GM12801 (cell line): ENCODE data around the gene BICRA.

ENCODE experiments used
- TF ChIP-seq, protein P1 (sequence below): IDR thresholded peaks from one replicate; pipeline ENCODE4 v1.5.1; 2011; ENCODE audit warnings: control low read depth; ENCODE audit not compliant: insufficient read length; ENCODE audit errors: extremely low read depth

BICRA gene

DNA sequence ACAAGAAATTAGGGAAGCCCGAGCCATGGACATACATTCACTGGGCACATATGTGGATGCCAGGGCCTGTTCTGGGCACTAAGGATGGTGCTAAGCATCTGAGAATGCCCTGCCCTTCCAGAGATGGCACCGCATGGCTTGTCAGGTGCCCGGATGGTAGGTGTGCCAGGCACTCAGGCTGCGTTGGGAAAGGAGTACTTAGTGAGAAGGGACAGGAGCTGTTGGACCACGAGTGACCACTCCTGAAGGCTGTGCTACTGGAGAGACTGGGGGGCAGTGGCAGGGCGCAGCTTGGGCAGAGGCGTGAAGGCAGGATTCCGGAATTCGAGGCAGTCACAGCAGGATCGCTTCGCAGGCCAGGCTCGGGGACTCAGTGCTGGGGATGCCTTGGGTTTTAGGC, 66.3 kb downstream of the BICRA start:
- TF ChIP-seq, protein P1, sequence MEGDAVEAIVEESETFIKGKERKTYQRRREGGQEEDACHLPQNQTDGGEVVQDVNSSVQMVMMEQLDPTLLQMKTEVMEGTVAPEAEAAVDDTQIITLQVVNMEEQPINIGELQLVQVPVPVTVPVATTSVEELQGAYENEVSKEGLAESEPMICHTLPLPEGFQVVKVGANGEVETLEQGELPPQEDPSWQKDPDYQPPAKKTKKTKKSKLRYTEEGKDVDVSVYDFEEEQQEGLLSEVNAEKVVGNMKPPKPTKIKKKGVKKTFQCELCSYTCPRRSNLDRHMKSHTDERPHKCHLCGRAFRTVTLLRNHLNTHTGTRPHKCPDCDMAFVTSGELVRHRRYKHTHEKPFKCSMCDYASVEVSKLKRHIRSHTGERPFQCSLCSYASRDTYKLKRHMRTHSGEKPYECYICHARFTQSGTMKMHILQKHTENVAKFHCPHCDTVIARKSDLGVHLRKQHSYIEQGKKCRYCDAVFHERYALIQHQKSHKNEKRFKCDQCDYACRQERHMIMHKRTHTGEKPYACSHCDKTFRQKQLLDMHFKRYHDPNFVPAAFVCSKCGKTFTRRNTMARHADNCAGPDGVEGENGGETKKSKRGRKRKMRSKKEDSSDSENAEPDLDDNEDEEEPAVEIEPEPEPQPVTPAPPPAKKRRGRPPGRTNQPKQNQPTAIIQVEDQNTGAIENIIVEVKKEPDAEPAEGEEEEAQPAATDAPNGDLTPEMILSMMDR: no peak

DNA sequence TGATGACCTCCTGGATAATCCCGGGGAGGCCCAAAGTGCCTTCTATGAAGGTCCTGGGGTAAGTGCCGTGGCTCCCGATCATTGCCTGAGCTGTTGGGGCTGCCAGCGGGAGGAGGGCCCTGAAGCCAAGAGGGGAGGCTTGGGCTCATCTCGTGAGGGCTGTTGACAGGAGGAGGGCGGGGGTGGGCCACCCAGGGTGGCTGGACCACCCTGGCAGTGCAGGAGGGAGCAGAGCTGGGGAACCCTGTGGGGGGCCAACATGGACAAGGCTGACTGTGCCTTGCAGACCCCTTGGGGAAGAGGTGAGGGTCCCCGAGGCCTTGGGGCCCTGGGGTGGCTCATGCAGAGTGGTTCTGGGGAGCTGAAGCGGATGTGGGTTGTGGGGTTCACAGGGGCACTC, 66.9 kb downstream of the BICRA start:
- TF ChIP-seq, protein P1: no peak

DNA sequence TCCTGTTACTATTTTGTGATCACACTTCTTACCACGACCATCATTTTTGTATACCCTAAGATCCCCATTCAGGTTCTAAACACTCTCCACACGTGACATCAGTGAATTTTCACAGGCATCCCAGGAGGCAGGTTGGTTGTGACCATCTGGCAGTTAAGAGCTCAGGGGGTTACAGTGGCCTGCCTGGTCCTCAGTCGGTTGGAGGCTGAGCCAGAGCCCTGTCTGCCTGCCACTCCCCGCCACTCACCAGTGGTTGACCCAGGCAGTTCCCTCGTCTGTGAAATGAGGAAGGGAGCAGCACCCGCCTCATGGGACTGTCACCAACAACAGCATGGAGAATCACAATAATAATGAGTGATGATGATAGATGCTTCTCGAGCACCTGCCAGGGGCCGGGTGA, 67.9 kb downstream of the BICRA start:
- TF ChIP-seq, protein P1: no peak

DNA sequence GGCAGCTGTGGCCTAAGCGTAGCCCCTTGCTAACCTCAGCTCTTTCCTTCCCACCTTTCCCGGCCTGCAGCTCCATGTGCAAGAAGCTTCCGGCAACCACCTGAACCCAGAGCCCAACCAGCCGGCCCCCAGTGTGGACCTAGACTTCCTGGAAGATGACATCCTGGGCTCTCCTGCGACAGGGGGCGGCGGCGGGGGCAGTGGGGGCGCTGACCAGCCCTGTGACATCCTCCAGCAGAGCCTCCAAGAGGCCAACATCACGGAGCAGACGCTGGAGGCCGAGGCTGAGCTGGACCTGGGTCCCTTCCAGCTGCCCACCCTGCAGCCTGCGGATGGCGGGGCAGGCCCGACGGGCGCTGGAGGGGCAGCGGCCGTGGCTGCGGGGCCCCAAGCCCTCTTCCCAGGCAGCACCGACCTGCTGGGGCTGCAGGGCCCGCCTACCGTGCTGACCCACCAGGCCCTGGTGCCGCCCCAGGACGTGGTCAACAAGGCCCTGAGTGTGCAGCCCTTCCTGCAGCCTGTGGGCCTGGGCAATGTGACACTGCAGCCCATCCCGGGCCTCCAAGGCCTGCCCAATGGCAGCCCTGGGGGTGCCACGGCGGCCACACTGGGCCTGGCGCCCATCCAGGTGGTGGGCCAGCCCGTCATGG, 70.4 kb downstream of the BICRA start:
- TF ChIP-seq, protein P1: no peak

DNA sequence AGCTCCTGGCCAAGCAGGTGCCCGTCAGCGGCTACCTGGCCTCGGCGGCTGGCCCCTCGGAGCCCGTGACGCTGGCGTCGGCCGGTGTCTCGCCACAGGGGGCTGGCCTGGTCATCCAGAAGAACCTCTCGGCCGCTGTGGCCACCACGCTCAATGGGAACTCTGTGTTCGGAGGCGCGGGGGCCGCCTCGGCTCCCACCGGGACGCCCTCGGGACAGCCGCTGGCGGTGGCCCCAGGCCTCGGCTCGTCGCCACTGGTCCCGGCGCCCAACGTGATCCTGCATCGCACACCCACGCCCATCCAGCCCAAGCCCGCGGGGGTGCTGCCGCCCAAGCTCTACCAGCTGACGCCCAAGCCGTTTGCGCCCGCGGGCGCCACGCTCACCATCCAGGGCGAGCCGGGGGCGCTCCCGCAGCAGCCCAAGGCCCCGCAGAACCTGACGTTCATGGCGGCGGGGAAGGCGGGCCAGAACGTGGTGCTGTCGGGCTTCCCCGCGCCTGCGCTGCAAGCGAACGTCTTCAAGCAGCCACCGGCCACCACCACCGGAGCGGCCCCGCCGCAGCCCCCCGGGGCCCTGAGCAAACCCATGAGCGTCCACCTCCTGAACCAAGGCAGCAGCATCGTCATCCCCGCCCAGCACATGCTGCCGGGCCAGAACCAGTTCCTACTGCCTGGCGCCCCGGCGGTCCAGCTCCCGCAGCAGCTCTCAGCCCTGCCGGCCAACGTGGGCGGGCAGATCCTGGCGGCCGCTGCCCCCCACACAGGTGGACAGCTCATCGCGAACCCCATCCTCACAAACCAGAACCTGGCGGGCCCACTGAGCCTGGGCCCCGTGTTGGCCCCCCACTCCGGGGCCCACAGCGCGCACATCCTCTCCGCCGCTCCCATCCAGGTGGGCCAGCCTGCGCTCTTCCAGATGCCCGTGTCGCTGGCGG, 71.3 kb downstream of the BICRA start:
- TF ChIP-seq, protein P1: no peak

DNA sequence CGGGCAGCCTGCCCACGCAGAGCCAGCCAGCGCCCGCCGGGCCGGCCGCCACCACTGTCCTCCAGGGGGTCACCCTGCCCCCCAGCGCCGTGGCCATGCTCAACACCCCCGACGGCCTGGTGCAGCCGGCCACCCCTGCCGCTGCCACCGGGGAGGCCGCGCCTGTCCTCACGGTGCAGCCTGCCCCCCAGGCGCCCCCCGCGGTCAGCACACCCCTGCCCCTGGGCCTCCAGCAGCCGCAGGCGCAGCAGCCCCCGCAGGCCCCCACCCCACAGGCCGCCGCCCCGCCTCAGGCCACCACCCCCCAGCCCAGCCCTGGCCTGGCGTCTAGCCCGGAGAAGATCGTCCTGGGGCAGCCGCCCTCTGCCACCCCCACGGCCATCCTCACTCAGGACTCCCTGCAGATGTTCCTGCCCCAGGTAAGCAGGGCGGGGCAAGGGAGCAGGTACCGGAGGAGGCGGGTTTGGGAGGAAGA, 72.0 kb downstream of the BICRA start:
- TF ChIP-seq, protein P1: no peak

DNA sequence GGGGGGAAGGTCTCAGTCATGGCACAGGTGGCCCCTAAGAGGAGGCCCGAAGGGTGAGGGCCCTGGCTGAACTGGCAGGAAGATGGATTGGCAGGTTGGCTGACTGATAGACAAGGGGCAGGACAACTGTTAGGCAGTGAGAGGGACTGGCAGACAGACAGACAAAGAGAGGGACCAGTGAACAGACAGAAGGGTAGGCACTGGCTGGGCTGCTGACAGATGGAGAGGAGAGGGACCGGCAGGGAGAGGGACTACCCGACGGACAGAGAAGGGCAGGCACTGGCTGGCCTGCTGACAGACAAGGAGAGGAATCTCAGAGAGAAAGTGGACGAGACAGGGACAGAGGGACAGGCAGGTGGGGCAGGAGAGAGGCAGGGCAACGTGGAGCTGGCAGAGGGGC, 72.5 kb downstream of the BICRA start:
- TF ChIP-seq, protein P1: no peak
